ENCODE results near the gene CCNK.

CCNK gene

DNA sequence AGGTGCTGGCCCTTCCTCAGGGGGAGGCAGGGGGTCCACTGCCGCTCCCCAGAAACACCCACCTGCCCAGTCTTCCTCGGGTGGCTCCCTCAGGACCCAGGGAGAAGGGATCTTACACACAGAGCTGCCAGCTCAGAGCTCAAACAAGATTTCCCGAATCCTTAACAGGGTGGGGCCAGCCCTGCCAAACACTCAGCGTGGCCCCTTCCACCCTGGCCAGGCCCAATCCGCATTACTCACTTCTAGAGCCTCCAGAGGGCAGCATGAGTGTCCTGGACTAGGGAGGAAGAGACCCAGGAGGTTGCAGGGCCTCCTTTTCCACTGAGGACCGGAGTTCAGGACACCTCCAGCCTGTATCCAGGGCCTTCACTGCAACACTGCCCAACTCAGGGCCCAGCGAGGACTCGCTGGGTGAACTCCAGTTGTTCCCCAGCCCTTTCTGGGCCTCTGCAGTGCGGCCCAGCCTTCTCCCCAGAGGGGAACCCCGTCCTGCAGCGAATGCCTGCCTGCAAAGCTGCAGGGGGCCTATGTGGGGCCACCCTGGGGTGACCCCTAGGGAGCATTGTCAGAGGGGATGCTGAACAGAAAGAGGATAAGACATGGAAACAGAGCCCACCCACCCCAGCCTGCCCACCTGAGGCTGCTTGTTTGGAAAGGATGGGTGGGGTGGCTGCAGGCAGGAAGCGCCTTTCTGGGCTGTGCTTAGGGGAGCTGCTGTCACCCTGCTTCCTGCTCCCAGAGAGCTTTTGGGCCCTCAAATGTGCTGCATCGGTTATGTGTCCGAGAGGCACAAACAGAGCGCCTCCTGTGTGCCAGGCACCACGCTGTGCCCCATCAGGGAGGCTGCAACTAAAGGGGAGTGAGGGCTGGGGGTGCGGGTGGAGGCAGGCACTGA is 43.8 kb downstream of the CCNK start:
- peak overlapping the region; percentile 51 for H2BK12ac ChIP-seq (ENCODE audit: low read length)
- H3K27me3 ChIP-seq (ENCODE audit: control insufficient read depth in 3 of 3, insufficient read depth in 3 of 3, low read depth in 1 of 3, low read length in 3 of 3), result no peaks in the 10 kb centered on the region
- peaks cover 13% of the 10 kb centered on the region for H3K79me1 ChIP-seq (ENCODE audit: low read depth, low read length)
- no peaks in the 10 kb centered on the region for H3K9me3 ChIP-seq (replicated peaks in 1 of 2; ENCODE audit: control insufficient read depth in 2 of 2, insufficient read depth in 1 of 2, low read depth in 1 of 2, low read length in 2 of 2)
- no peak for DNase-seq (ENCODE audit: low spot score)
- H3K4ac ChIP-seq (ENCODE audit: low read length), result peak overlapping the region; percentile 15
- no peak overlapping the region for H2BK120ac ChIP-seq (ENCODE audit: low read depth, low read length)
- H4K8ac ChIP-seq (ENCODE audit: low read depth, low read length), result peak overlapping the region; percentile 27
- no peak overlapping the region for H3K4me2 ChIP-seq (ENCODE audit: insufficient read depth, low read length, poor library complexity, severe bottlenecking)
- no peak overlapping the region for H3K27ac ChIP-seq (replicated peaks; ENCODE audit: low read length)
- peaks cover 49 to 52% of the 10 kb centered on the region in 2 donors for H3K4me1 ChIP-seq (ENCODE audit: control insufficient read depth in 2 of 2, insufficient read depth in 1 of 2, low read depth in 1 of 2, low read length in 2 of 2)
- H4K91ac ChIP-seq (ENCODE audit: low read depth, low read length, poor library complexity), result no peak overlapping the region
- peak overlapping the region; percentile 93 for H2BK15ac ChIP-seq (ENCODE audit: low read length)
- peak overlapping the region; percentile 92 for H3K18ac ChIP-seq (ENCODE audit: low read length)
- no peak overlapping the region for H3K9ac ChIP-seq (ENCODE audit: low read depth, low read length, poor library complexity)
- H3K4me3 ChIP-seq (ENCODE audit: low read length in 2 of 2), result no peak overlapping the region
- H3K36me3 ChIP-seq (replicated peaks in 1 of 2; ENCODE audit: control insufficient read depth in 2 of 2, insufficient read depth in 2 of 2, low read length in 2 of 2), result peaks cover 2 to 15% of the 10 kb centered on the region in 2 donors
- peak overlapping the region; percentile 17 for H3K23ac ChIP-seq (ENCODE audit: low read depth, low read length, poor library complexity)
- WGBS, 2 donors (ENCODE audit: extremely low coverage in 2 of 2, insufficient read length in 2 of 2, insufficient replicate concordance in 1 of 2), result no CpG with 5 or more reads among the region's 17 CpGs
- H2AK5ac ChIP-seq (ENCODE audit: low read depth, low read length), result peak overlapping the region; percentile 96
- H2AFZ ChIP-seq (ENCODE audit: low read length), result no peak overlapping the region
- peak overlapping the region; percentile 35 for H2BK5ac ChIP-seq (ENCODE audit: low read length)
- H3K14ac ChIP-seq (ENCODE audit: low read length), result no peak overlapping the region

DNA sequence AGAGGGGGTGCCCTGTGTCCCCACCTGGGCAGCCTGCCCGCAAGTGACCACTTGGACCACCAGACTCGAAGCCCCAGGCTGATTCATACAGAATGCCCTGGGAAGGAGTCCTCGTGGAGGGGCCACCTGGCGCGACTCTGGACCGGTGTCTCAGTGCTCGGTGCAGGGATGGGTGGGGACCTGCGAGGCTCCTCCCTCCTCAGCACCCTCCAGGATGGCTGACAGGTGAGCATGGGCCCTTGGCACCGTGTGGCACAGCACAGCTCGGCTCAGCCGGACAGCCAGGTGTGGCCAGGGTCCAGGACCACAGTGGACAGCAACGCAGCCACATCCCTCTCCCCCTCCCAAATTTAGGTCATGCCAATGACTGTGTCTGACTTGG is 44.5 kb downstream of the CCNK start:
- H3K18ac ChIP-seq (ENCODE audit: low read length), result peak overlapping the region; percentile 92
- H3K9me3 ChIP-seq (replicated peaks in 1 of 2; ENCODE audit: control insufficient read depth in 2 of 2, insufficient read depth in 1 of 2, low read depth in 1 of 2, low read length in 2 of 2), result no peaks in the 10 kb centered on the region
- peak overlapping the region; percentile 35 for H2BK5ac ChIP-seq (ENCODE audit: low read length)
- no peak overlapping the region for H4K91ac ChIP-seq (ENCODE audit: low read depth, low read length, poor library complexity)
- peak overlapping the region; percentile 79 for H2BK12ac ChIP-seq (ENCODE audit: low read length)
- H4K8ac ChIP-seq (ENCODE audit: low read depth, low read length), result no peak overlapping the region
- H2AFZ ChIP-seq (ENCODE audit: low read length), result no peak overlapping the region
- no peak overlapping the region for H3K4me2 ChIP-seq (ENCODE audit: insufficient read depth, low read length, poor library complexity, severe bottlenecking)
- H3K23ac ChIP-seq (ENCODE audit: low read depth, low read length, poor library complexity), result peak overlapping the region; percentile 17
- peak overlapping the region; percentile 67 for H2BK120ac ChIP-seq (ENCODE audit: low read depth, low read length)
- peak overlapping the region; percentile 30 for H3K9ac ChIP-seq (ENCODE audit: low read depth, low read length, poor library complexity)
- H2BK15ac ChIP-seq (ENCODE audit: low read length), result peak overlapping the region; percentile 93
- no peak overlapping the region for H3K4ac ChIP-seq (ENCODE audit: low read length)
- peaks cover 55 to 58% of the 10 kb centered on the region in 2 donors for H3K4me1 ChIP-seq (ENCODE audit: control insufficient read depth in 2 of 2, insufficient read depth in 1 of 2, low read depth in 1 of 2, low read length in 2 of 2)
- H3K79me1 ChIP-seq (ENCODE audit: low read depth, low read length), result peaks cover 13% of the 10 kb centered on the region
- DNase-seq (ENCODE audit: low spot score), result no peak
- peak overlapping the region; percentile 96 for H2AK5ac ChIP-seq (ENCODE audit: low read depth, low read length)
- H3K36me3 ChIP-seq (replicated peaks in 1 of 2; ENCODE audit: control insufficient read depth in 2 of 2, insufficient read depth in 2 of 2, low read length in 2 of 2), result peaks cover 2 to 13% of the 10 kb centered on the region in 2 donors
- H3K27me3 ChIP-seq (ENCODE audit: control insufficient read depth in 3 of 3, insufficient read depth in 3 of 3, low read depth in 1 of 3, low read length in 3 of 3), result no peaks in the 10 kb centered on the region
- no peak overlapping the region for H3K27ac ChIP-seq (replicated peaks; ENCODE audit: low read length)
- no CpG with 5 or more reads among the region's 12 CpGs for WGBS, 2 donors (ENCODE audit: extremely low coverage in 2 of 2, insufficient read length in 2 of 2, insufficient replicate concordance in 1 of 2)
- no peak overlapping the region for H3K4me3 ChIP-seq (ENCODE audit: low read length in 2 of 2)
- peak overlapping the region; percentile 66 for H3K14ac ChIP-seq (ENCODE audit: low read length)

DNA sequence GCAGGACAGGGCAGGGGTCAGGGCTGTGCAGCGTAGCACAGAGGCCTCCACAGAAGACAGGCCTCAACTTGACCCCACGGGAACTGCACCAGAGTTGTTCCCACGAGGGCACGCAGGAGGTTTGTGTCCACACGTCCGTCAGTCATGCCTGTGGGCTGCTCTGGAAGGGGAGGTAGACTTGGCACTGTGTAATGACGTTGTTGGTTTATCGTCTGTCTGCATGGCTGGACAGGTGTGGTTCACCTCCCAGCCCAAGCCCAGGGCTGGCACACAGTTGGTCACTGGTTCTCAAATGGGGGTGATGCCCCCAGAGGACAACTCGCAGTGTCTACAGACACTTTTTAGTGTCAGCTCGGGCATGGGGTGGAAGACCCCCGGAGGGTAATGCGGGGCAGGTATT is 45.8 kb downstream of the CCNK start:
- no peak overlapping the region for H3K4me3 ChIP-seq (ENCODE audit: low read length in 2 of 2)
- H3K23ac ChIP-seq (ENCODE audit: low read depth, low read length, poor library complexity), result peak overlapping the region; percentile 11
- peaks cover 0 to 2% of the 10 kb centered on the region in 2 donors for H3K36me3 ChIP-seq (replicated peaks in 1 of 2; ENCODE audit: control insufficient read depth in 2 of 2, insufficient read depth in 2 of 2, low read length in 2 of 2)
- no peak overlapping the region for H2BK120ac ChIP-seq (ENCODE audit: low read depth, low read length)
- H3K9ac ChIP-seq (ENCODE audit: low read depth, low read length, poor library complexity), result peak overlapping the region; percentile 35
- H3K27ac ChIP-seq (replicated peaks; ENCODE audit: low read length), result no peak overlapping the region
- no peak overlapping the region for H4K91ac ChIP-seq (ENCODE audit: low read depth, low read length, poor library complexity)
- no peak overlapping the region for H3K4me2 ChIP-seq (ENCODE audit: insufficient read depth, low read length, poor library complexity, severe bottlenecking)
- H2BK15ac ChIP-seq (ENCODE audit: low read length), result peak overlapping the region; percentile 93
- no peak overlapping the region for H2AFZ ChIP-seq (ENCODE audit: low read length)
- H2BK12ac ChIP-seq (ENCODE audit: low read length), result no peak overlapping the region
- peak overlapping the region; percentile 47 for H3K14ac ChIP-seq (ENCODE audit: low read length)
- no peaks in the 10 kb centered on the region for H3K9me3 ChIP-seq (replicated peaks in 1 of 2; ENCODE audit: control insufficient read depth in 2 of 2, insufficient read depth in 1 of 2, low read depth in 1 of 2, low read length in 2 of 2)
- H3K79me1 ChIP-seq (ENCODE audit: low read depth, low read length), result peaks cover 13% of the 10 kb centered on the region
- peak overlapping the region; percentile 25 for H4K8ac ChIP-seq (ENCODE audit: low read depth, low read length)
- peaks cover 50 to 65% of the 10 kb centered on the region in 2 donors for H3K4me1 ChIP-seq (ENCODE audit: control insufficient read depth in 2 of 2, insufficient read depth in 1 of 2, low read depth in 1 of 2, low read length in 2 of 2)
- no CpG with 5 or more reads among the region's 12 CpGs for WGBS, 2 donors (ENCODE audit: extremely low coverage in 2 of 2, insufficient read length in 2 of 2, insufficient replicate concordance in 1 of 2)
- no peak for DNase-seq (ENCODE audit: low spot score)
- no peak overlapping the region for H2BK5ac ChIP-seq (ENCODE audit: low read length)
- peak overlapping the region; percentile 79 for H2AK5ac ChIP-seq (ENCODE audit: low read depth, low read length)
- no peak overlapping the region for H3K4ac ChIP-seq (ENCODE audit: low read length)
- peak overlapping the region; percentile 31 for H3K18ac ChIP-seq (ENCODE audit: low read length)
- no peaks in the 10 kb centered on the region for H3K27me3 ChIP-seq (ENCODE audit: control insufficient read depth in 3 of 3, insufficient read depth in 3 of 3, low read depth in 1 of 3, low read length in 3 of 3)

DNA sequence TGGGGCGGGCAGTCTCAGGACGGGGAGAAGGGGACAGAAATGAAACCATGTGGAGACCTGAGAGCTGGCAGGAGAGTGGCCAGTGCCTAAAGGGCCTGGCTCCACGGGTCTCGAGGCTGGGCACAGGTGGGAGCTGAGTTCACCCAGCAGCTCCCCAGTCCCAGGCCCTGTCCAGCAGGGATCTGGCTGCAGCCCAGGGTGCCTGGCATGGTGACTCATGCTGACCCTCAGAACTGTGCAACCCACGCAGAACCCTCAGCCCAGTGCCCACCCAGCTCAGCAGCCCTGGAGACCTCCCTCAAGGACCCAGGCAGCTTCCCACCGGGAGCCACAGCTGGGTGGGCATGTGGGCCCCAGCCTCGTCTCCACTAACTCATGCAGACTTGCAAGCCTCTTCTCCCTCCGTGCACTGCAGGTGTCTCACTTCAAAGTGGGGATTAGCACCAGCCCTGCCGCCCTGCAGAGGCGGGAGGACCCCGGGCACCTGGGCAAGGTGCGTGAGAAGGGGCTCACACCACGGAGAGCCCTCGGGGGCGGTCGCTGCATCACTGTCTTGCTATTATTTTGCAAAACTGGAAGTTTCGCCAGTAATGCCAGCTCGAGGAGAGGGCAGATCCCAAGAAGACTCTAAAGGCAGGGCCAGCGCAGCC is 46.3 kb downstream of the CCNK start:
- H3K4ac ChIP-seq (ENCODE audit: low read length), result no peak overlapping the region
- no peak overlapping the region for H3K27ac ChIP-seq (replicated peaks; ENCODE audit: low read length)
- no peak overlapping the region for H3K14ac ChIP-seq (ENCODE audit: low read length)
- H3K27me3 ChIP-seq (ENCODE audit: control insufficient read depth in 3 of 3, insufficient read depth in 3 of 3, low read depth in 1 of 3, low read length in 3 of 3), result no peaks in the 10 kb centered on the region
- H4K8ac ChIP-seq (ENCODE audit: low read depth, low read length), result no peak overlapping the region
- WGBS, 2 donors (ENCODE audit: extremely low coverage in 2 of 2, insufficient read length in 2 of 2, insufficient replicate concordance in 1 of 2), result no CpG with 5 or more reads among the region's 19 CpGs
- H3K36me3 ChIP-seq (replicated peaks in 1 of 2; ENCODE audit: control insufficient read depth in 2 of 2, insufficient read depth in 2 of 2, low read length in 2 of 2), result peaks cover 0 to 2% of the 10 kb centered on the region in 2 donors
- peak overlapping the region; percentile 18 for H3K18ac ChIP-seq (ENCODE audit: low read length)
- no peak overlapping the region for H2BK120ac ChIP-seq (ENCODE audit: low read depth, low read length)
- no peak overlapping the region for H3K4me3 ChIP-seq (ENCODE audit: low read length in 2 of 2)
- no peak overlapping the region for H3K23ac ChIP-seq (ENCODE audit: low read depth, low read length, poor library complexity)
- H4K91ac ChIP-seq (ENCODE audit: low read depth, low read length, poor library complexity), result no peak overlapping the region
- H3K4me2 ChIP-seq (ENCODE audit: insufficient read depth, low read length, poor library complexity, severe bottlenecking), result no peak overlapping the region
- H2AFZ ChIP-seq (ENCODE audit: low read length), result no peak overlapping the region
- no peaks in the 10 kb centered on the region for H3K9me3 ChIP-seq (replicated peaks in 1 of 2; ENCODE audit: control insufficient read depth in 2 of 2, insufficient read depth in 1 of 2, low read depth in 1 of 2, low read length in 2 of 2)
- peak overlapping the region; percentile 93 for H2BK15ac ChIP-seq (ENCODE audit: low read length)
- peak overlapping the region; percentile 82 for H2BK12ac ChIP-seq (ENCODE audit: low read length)
- DNase-seq (ENCODE audit: low spot score), result no peak
- peaks cover 44 to 63% of the 10 kb centered on the region in 2 donors for H3K4me1 ChIP-seq (ENCODE audit: control insufficient read depth in 2 of 2, insufficient read depth in 1 of 2, low read depth in 1 of 2, low read length in 2 of 2)
- H3K79me1 ChIP-seq (ENCODE audit: low read depth, low read length), result peaks cover 17% of the 10 kb centered on the region
- H2AK5ac ChIP-seq (ENCODE audit: low read depth, low read length), result peak overlapping the region; percentile 79
- peak overlapping the region; percentile 66 for H3K9ac ChIP-seq (ENCODE audit: low read depth, low read length, poor library complexity)
- H2BK5ac ChIP-seq (ENCODE audit: low read length), result no peak overlapping the region

Data from neuronal stem cell (in vitro differentiated cells).